Testis (tissue), 3 donors: ENCODE data around the gene E2F2. TPM values are rescaled to one million over a fixed set of nuclear protein-coding genes. Genes with fewer than 3 reads are reported as not detected.
"Not testable (repeated sequence)": the region's sequence is repeated elsewhere in the genome, so short reads cannot be mapped to it uniquely, and the experiment has no call there.

Source experiments
- DNase-seq: peaks from one replicate; pipeline ENCODE4 v3.0.0-alpha.2; 2019
- H3K27ac ChIP-seq, 2 donors: fragments of 200-600 bp; sonication (generic); one replicate each; pipeline ENCODE4 v1.5.1; 2019
- H3K27me3 ChIP-seq: fragments of 200-600 bp; sonication (generic); one replicate; pipeline ENCODE4 v1.5.1; 2019
- H3K36me3 ChIP-seq: fragments of 200-600 bp; sonication (generic); one replicate; pipeline ENCODE4 v1.5.1; 2017; ENCODE audit warnings: low read depth; ENCODE audit errors: missing control alignments
- H3K4me1 ChIP-seq: fragments of 200-600 bp; sonication (generic); one replicate; pipeline ENCODE4 v1.5.1; 2019
- H3K4me3 ChIP-seq, 2 donors: fragments of 200-600 bp; sonication (generic); one replicate each; pipeline ENCODE4 v1.5.1; 2017 to 2019
- H3K9me3 ChIP-seq: fragments of 200-600 bp; sonication (generic); one replicate; pipeline ENCODE4 v1.5.1; 2017
- CTCF ChIP-seq, 3 experiments: fragments of 450-650 bp in 2 of 3; fragments of 200-600 bp in 1 of 3; sonication (generic) in 1 of 3; IDR thresholded peaks; one replicate each; pipeline ENCODE4 v1.5.1; 2016 to 2019; ENCODE audit warnings: antibody characterized with exemption in 3 of 3, mild to moderate bottlenecking in 2 of 3, moderate library complexity in 1 of 3
- POLR2A ChIP-seq: fragments of 450-650 bp; IDR thresholded peaks from one replicate; pipeline ENCODE4 v1.6.1; 2017; ENCODE audit warnings: antibody characterized with exemption, mild to moderate bottlenecking, moderate library complexity
- WGBS, 2 donors: methylation state at CpG; one replicate each; pipeline ENCODE4 v1.1.5; 2018; 5-methylcytosine and 5-hydroxymethylcytosine counted together
- intact Hi-C: fragments of 100-400 bp; cut with DNase I; formaldehyde crosslinking; loops from one replicate; pipeline ENCODE4 v1.15.1; 2023; ENCODE audit warnings: low total_unique reads
- polyA plus RNA-seq: library from polyadenylated mRNA; stranded (reverse); fragments of 350-450 nt; fragmentation: Illumina TruSeq; extraction: RNeasy Lipid Tissue Mini Kit (QIAGEN cat#74804); gene quantifications from one replicate; pipeline ENCODE4 v1.2.3, GENCODE V29; 2014; ENCODE audit warnings: low read depth, low replicate concordance; ENCODE audit not compliant: insufficient read depth
- total RNA-seq, 2 donors: library from RNA; depleted of rRNA; stranded (reverse); fragments of >200 nt; gene quantifications; one replicate each; pipeline ENCODE4 v1.2.3, GENCODE V29; 2016

Gene E2F2
- total and polyA plus RNA-seq, 3 donors from 2014 or later: 4.2 to 6.6 (median 4.8) TPM

GRCh38 chr1:23514111-23514679 is 16.8 kb downstream of the E2F2 start:
- 97 to 99% methylated on average over 3 of the region's 3 CpGs for whole genome bisulfite sequencing, 2 donors
- H3K36me3 ChIP-seq: no peaks in the 10 kb centered on the region
- H3K4me1 ChIP-seq: no peaks in the 10 kb centered on the region
- DNase-seq: no peak
- TF ChIP-seq POLR2A (no peak), CTCF (IDR thresholded peaks at IDR 0.05) (no peak)
- intact Hi-C loops: no loop called here
- no peak overlapping the region for H3K27ac ChIP-seq
- H3K27me3 ChIP-seq: no peaks in the 10 kb centered on the region
- H3K9me3 ChIP-seq: no peaks in the 10 kb centered on the region
- no peak overlapping the region for H3K4me3 ChIP-seq

DNA sequence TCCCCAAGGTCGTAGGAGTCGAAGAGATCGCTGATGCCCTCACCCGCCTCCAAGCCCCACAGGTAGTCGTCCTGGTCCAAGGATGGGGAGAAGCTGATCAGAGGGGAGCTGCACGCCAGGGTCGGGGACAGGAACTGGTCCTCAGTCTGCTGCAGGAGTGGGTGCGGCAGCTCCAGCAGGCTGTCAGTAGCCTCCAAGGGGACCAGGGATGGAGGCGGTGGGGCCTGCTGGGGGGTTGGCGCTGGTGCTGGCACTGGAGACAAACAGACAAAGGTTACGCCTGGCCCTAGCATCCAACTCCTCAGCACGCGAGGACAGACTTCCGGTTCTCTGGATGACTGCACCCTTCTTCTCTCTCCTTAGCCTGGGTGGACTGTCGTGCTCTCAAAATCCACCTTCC is 21.1 kb downstream of the E2F2 start:
- no peak overlapping the region for H3K27ac ChIP-seq
- TF ChIP-seq POLR2A: no peak
- TF ChIP-seq CTCF (IDR thresholded peaks at IDR 0.05): no peak

DNA sequence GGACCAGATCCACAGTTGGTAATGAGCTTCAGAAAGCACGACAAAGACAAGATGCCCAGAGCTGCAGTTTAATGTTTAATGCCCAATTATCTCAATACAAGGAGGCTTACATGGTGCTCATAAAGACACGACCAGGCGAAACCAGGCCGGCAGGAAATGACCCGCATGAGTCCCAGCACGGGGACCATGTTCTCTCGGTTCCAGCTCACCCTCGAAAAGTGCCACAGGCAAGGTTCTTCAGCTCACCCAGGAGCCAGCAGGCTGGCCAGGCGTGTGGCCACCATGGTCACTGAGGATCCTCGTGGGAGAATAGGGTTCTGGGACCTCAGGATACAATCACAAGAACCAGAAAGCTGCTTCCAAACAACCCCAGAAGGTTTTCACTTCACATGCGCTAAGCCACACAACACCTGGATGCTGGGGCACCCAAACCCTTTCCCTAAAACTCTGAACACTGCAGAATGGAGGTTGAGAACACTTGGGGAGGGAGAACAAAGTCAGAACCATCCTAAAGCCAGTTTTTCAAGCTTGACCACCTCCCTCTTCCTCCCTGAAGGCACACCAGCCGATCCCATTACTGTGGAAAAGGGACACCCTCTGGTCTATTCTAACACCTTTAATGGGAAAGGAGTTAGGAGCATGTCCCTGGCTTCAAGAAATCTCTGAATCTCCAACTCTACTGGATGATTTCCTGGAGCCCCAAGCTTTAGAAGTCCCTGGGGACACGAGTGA is 24.5 kb downstream of the E2F2 start:
- no peak overlapping the region for H3K4me3 ChIP-seq
- WGBS, 2 donors: 91 to 93% methylated on average over 12 to 13 of the region's 13 CpGs
- intact Hi-C loops: no loop called here
- TF ChIP-seq POLR2A (no peak), CTCF (IDR thresholded peaks at IDR 0.05) (no peak)
- no peak overlapping the region for H3K27ac ChIP-seq
- no peaks in the 10 kb centered on the region for H3K27me3 ChIP-seq
- H3K36me3 ChIP-seq: no peaks in the 10 kb centered on the region
- H3K9me3 ChIP-seq: no peaks in the 10 kb centered on the region
- no peaks in the 10 kb centered on the region for H3K4me1 ChIP-seq
- DNase-seq: no peak

More for the DNA sequence above, 21.1 kb downstream of the E2F2 start:
- WGBS, 2 donors: 93 to 97% methylated on average over 15 of the region's 15 CpGs
- no peak for DNase-seq
- H3K36me3 ChIP-seq: no peaks in the 10 kb centered on the region
- no peaks in the 10 kb centered on the region for H3K4me1 ChIP-seq
- no peaks in the 10 kb centered on the region for H3K27me3 ChIP-seq
- intact Hi-C loops: no loop called here
- no peak overlapping the region for H3K4me3 ChIP-seq
- no peaks in the 10 kb centered on the region for H3K9me3 ChIP-seq

DNA sequence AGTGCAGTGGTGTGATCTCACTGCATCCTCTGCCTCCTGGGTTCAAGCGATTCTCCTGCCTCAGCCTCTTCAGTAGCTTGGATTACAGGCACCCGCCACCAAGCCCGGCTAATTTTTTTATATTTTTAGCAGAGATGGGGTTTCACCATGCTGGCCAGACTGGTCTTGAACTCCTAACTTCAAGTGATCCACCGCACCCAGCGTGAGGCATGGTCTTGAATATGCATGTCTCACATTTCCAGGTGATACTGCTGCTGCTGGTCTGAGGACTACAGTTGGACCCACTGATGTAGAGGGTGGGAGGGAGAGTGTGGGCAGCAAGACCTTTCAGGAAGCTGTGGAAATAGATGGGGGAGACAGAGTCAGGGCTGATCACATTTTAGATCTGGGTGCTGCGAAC is 25.2 kb downstream of the E2F2 start:
- intact Hi-C loops: no loop called here
- Histone ChIP-seq H3K9me3 (no peaks in the 10 kb centered on the region), H3K4me3 (no peak overlapping the region), H3K27me3 (no peaks in the 10 kb centered on the region), H3K27ac (no peak overlapping the region), H3K4me1 (no peaks in the 10 kb centered on the region), H3K36me3 (no peaks in the 10 kb centered on the region)
- WGBS, 2 donors: 96 to 98% methylated on average over 6 of the region's 6 CpGs
- TF ChIP-seq POLR2A (no peak), CTCF (IDR thresholded peaks at IDR 0.05) (no peak)
- DNase-seq: no peak

GRCh38 chr1:23504156-23504555 is 26.9 kb downstream of the E2F2 start:
- WGBS, 2 donors: 70 to 77% methylated on average over 7 to 15 of the region's 24 CpGs
- H3K9me3 ChIP-seq, H3K27ac ChIP-seq, DNase-seq, H3K4me1 ChIP-seq, H3K36me3 ChIP-seq, H3K4me3 ChIP-seq, H3K27me3 ChIP-seq, intact Hi-C loops: not testable (repeated sequence)
